ENCODE data around the gene CD2AP. TPM values are rescaled to one million over a fixed set of nuclear protein-coding genes. Genes with fewer than 3 reads are reported as not detected.
"Not testable (repeated sequence)": the region's sequence is repeated elsewhere in the genome, so short reads cannot be mapped to it uniquely, and the experiment has no call there.

CD2AP gene
- total RNA-seq, 2 donors from 2014 or later, result 27.1 to 29.1 TPM

- Histone ChIP-seq H3K9me3 (no peaks in the 10 kb centered on the region), H3K27me3 (replicated peaks; ENCODE audit: insufficient read depth) (no peaks in the 10 kb centered on the region), H3K36me3 (no peaks in the 10 kb centered on the region), H3K27ac (no peak overlapping the region), H3K4me1 (ENCODE audit: control insufficient read depth in 1 of 2, low read depth in 2 of 2) (no peaks in the 10 kb centered on the region), H3K4me3 (no peak overlapping the region)
- no peak for TF ChIP-seq CTCF (IDR thresholded peaks at IDR 0.05)
- DNase-seq (ENCODE audit: low spot score), result no peak
- no peak for ATAC-seq (ENCODE audit: insufficient number of reproducible peaks, low FRiP score, low read depth)
Observed at GRCh38 chr6:47536816-47537401, 59.3 kb downstream of the CD2AP start.

- Histone ChIP-seq H3K27me3 (replicated peaks; ENCODE audit: insufficient read depth) (no peaks in the 10 kb centered on the region), H3K36me3 (peaks cover 10% of the 10 kb centered on the region), H3K27ac (no peak overlapping the region), H3K4me3 (no peak overlapping the region), H3K9me3 (no peaks in the 10 kb centered on the region), H3K4me1 (ENCODE audit: control insufficient read depth in 1 of 2, low read depth in 2 of 2) (no peaks in the 10 kb centered on the region)
- ATAC-seq (ENCODE audit: insufficient number of reproducible peaks, low FRiP score, low read depth) (no peak), DNase-seq (ENCODE audit: low spot score) (no peak)
- TF ChIP-seq CTCF (IDR thresholded peaks at IDR 0.05), result no peak
Observed at GRCh38 chr6:47545223-47545622, 67.6 kb downstream of the CD2AP start.

GRCh38 chr6:47551670-47552069 lies 74.1 kb downstream of the CD2AP start:
- no peak for DNase-seq (ENCODE audit: low spot score)
- no peaks in the 10 kb centered on the region for H3K27me3 ChIP-seq (replicated peaks; ENCODE audit: insufficient read depth)
- H3K27ac ChIP-seq, result no peak overlapping the region
- no peaks in the 10 kb centered on the region for H3K36me3 ChIP-seq
- H3K9me3 ChIP-seq, result no peaks in the 10 kb centered on the region
- no peak for ATAC-seq (ENCODE audit: insufficient number of reproducible peaks, low FRiP score, low read depth)
- no peaks in the 10 kb centered on the region for H3K4me1 ChIP-seq (ENCODE audit: control insufficient read depth in 1 of 2, low read depth in 2 of 2)
- H3K4me3 ChIP-seq, result no peak overlapping the region
- TF ChIP-seq CTCF (IDR thresholded peaks at IDR 0.05), result no peak

GRCh38 chr6:47552319-47552718 lies 74.7 kb downstream of the CD2AP start:
- DNase-seq (ENCODE audit: low spot score) (no peak), ATAC-seq (ENCODE audit: insufficient number of reproducible peaks, low FRiP score, low read depth) (no peak)
- H3K4me1 ChIP-seq (ENCODE audit: control insufficient read depth in 1 of 2, low read depth in 2 of 2), result no peaks in the 10 kb centered on the region
- H3K36me3 ChIP-seq, result no peaks in the 10 kb centered on the region
- H3K4me3 ChIP-seq, result no peak overlapping the region
- H3K27me3 ChIP-seq (replicated peaks; ENCODE audit: insufficient read depth), result no peaks in the 10 kb centered on the region
- H3K9me3 ChIP-seq, result no peaks in the 10 kb centered on the region
- H3K27ac ChIP-seq, result no peak overlapping the region
- TF ChIP-seq CTCF (IDR thresholded peaks at IDR 0.05), result no peak

GRCh38 chr6:47553243-47553642 lies 75.7 kb downstream of the CD2AP start:
- H3K27ac ChIP-seq; H3K9me3 ChIP-seq; DNase-seq (ENCODE audit: low spot score); H3K4me1 ChIP-seq (ENCODE audit: control insufficient read depth in 1 of 2, low read depth in 2 of 2); H3K4me3 ChIP-seq; ATAC-seq (ENCODE audit: insufficient number of reproducible peaks, low FRiP score, low read depth); H3K27me3 ChIP-seq (replicated peaks; ENCODE audit: insufficient read depth); H3K36me3 ChIP-seq: not testable (repeated sequence)

GRCh38 chr6:47556459-47556858 lies 78.9 kb downstream of the CD2AP start:
- ATAC-seq (ENCODE audit: insufficient number of reproducible peaks, low FRiP score, low read depth); H3K9me3 ChIP-seq; H3K4me3 ChIP-seq; H3K4me1 ChIP-seq (ENCODE audit: control insufficient read depth in 1 of 2, low read depth in 2 of 2); DNase-seq (ENCODE audit: low spot score); H3K36me3 ChIP-seq; H3K27me3 ChIP-seq (replicated peaks; ENCODE audit: insufficient read depth); H3K27ac ChIP-seq: not testable (repeated sequence)

Data from thoracic aorta (tissue), 2 donors.